ELF-1 (cell line): ENCODE data around the gene MINDY1.

ENCODE experiments used
- DNase-seq: peaks from one replicate; pipeline ENCODE4 v3.0.0-alpha.2; 2016; ENCODE audit warnings: low read depth, low spot score

Gene MINDY1

GRCh38 chr1:150967936-150968335, 38.8 kb downstream of the MINDY1 start:
- DNase-seq: no peak

DNA sequence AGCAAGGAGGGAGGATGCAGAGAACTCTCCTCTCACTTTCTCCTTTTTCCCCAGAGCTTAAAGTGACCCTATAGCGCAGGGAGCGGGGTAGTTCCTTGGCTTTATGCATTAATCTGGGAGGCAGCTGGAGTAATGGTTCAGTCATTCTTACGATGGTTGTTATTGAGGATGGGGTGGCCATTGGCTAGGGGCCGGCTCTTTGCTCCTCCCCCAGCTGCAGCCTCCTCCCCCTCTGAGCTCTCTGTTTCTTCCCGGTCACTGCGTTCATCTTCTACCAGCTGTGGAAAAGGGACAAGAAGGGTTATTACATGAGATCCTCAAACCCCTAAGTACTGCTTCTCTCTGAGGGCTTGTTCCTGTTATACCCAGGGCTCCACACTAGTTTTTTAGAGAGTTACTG, 40.7 kb downstream of the MINDY1 start:
- no peak for DNase-seq

DNA sequence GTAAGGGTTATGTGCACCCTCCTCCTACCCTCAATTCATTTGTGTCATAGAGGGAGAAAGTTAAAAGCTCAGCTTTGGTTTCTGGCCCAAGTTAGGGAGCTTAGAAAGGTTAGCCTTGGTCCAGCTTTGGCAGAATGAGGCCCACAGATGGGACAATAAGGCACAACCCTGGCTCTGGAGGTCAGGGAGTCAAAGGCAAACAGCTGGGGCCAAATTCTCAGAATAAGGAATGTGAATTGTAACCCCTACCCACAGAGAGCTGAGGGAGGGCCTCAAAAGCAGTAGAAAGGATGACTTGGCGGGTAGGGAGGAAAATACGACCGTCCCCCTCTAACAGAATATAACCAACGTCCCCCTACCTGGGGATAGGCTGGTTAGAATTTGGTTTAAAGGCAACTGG, 41.1 kb downstream of the MINDY1 start:
- no peak for DNase-seq

GRCh38 chr1:150964164-150964489, 42.6 kb downstream of the MINDY1 start:
- no peak for DNase-seq

- DNase-seq: no peak
Observed at GRCh38 chr1:150963321-150964163, 43.2 kb downstream of the MINDY1 start.

GRCh38 chr1:150961756-150962155, 44.9 kb downstream of the MINDY1 start:
- peak; percentile 31 for DNase-seq

GRCh38 chr1:150960646-150961045, 46.1 kb downstream of the MINDY1 start:
- no peak for DNase-seq

GRCh38 chr1:150957666-150958065, 49.0 kb downstream of the MINDY1 start:
- no peak for DNase-seq

- DNase-seq: no peak
Observed at GRCh38 chr1:150955280-150955679, 51.4 kb downstream of the MINDY1 start.

- no peak for DNase-seq
Observed at GRCh38 chr1:150954708-150955107, 52.0 kb downstream of the MINDY1 start.
